ENCODE measurements around the gene ABCA4.
"Not testable (repeated sequence)": the region's sequence is repeated elsewhere in the genome, so short reads cannot be mapped to it uniquely, and the experiment has no call there.

- TF ChIP-seq POLR2AphosphoS5 (IDR thresholded peaks at IDR 0.05; ENCODE audit: insufficient read depth, low read depth, low read length); CTCF (IDR thresholded peaks at IDR 0.05; ENCODE audit: extremely low read depth in 1 of 2, insufficient read depth in 1 of 2, low read depth in 1 of 2, low read length in 2 of 2): not testable (repeated sequence)
These were observed 43.2 kb upstream of the ABCA4 start for GRCh38 chr1:94164121-94164520.

Measured in endothelial cell of umbilical vein (primary cell).